A673 (cell line): ENCODE data around the gene FRY. TPM values are rescaled to one million over a fixed set of nuclear protein-coding genes. Genes with fewer than 3 reads are reported as not detected.

Source experiments
- BruUV-seq: library from RNA; stranded (reverse); fragments of 400-500 nt; replicated peaks from 2 replicates; lab custom pipeline; 2021; lab: Mats Ljungman, UMichigan
- CTCF ChIA-PET: fragments of 300-600 bp; sonication (Branson Sonifier 250); formaldehyde crosslinking; loops from one replicate; lab custom pipeline; 2022; ENCODE audit warnings: antibody characterized with exemption; lab: Charles Lee
- POLR2A ChIA-PET: fragments of 300-600 bp; sonication (Branson Sonifier 250); formaldehyde crosslinking; loops from one replicate; lab custom pipeline; 2022; ENCODE audit warnings: antibody characterized with exemption; ENCODE audit not compliant: low non-redundant PET; lab: Charles Lee
- DNase-seq: peaks from one replicate; pipeline ENCODE4 v3.0.0-alpha.2; 2015; ENCODE audit warnings: low spot score
- H3K27ac ChIP-seq: fragments of 200-600 bp; sonication (generic); 2 replicates; pipeline ENCODE4 v1.5.1; 2016; ENCODE audit warnings: mixed run types, low read depth, mild to moderate bottlenecking, mixed read lengths, antibody characterized with exemption, low read length; ENCODE audit not compliant: poor library complexity, severe bottlenecking
- H3K27me3 ChIP-seq: fragments of 200-600 bp; sonication (generic); replicated peaks from 2 replicates; pipeline ENCODE4 v1.6.1; 2017; ENCODE audit warnings: mixed run types, low read depth, mild to moderate bottlenecking, mixed read lengths, antibody characterized with exemption, low read length; ENCODE audit not compliant: insufficient read depth, poor library complexity
- H3K36me3 ChIP-seq: fragments of 200-600 bp; sonication (generic); 2 replicates; pipeline ENCODE4 v1.6.1; 2016; ENCODE audit warnings: mixed run types, mild to moderate bottlenecking, mixed read lengths, antibody characterized with exemption, low read length; ENCODE audit not compliant: insufficient read depth, poor library complexity, severe bottlenecking
- H3K4me1 ChIP-seq: fragments of 200-600 bp; sonication (generic); 2 replicates; pipeline ENCODE4 v1.6.1; 2017; ENCODE audit warnings: mixed run types, mild to moderate bottlenecking, mixed read lengths, antibody characterized with exemption, low read length; ENCODE audit not compliant: insufficient read depth, poor library complexity, severe bottlenecking
- H3K4me3 ChIP-seq: fragments of 200-600 bp; sonication (generic); 2 replicates; pipeline ENCODE4 v1.5.1; 2016; ENCODE audit warnings: low read depth, mixed run types, mild to moderate bottlenecking, mixed read lengths, low read length; ENCODE audit not compliant: poor library complexity, severe bottlenecking
- H3K9me3 ChIP-seq: fragments of 200-600 bp; sonication (generic); 2 replicates; pipeline ENCODE4 v1.6.1; 2016; ENCODE audit warnings: mixed run types, low read depth, mild to moderate bottlenecking, mixed read lengths, antibody characterized with exemption, low read length; ENCODE audit not compliant: poor library complexity, severe bottlenecking
- EZH2 ChIP-seq: fragments of 200-600 bp; sonication (generic); IDR thresholded peaks from 2 replicates; pipeline ENCODE4 v1.6.1; 2017; ENCODE audit warnings: borderline replicate concordance, low read depth, mild to moderate bottlenecking, mixed read lengths, antibody characterized with exemption, low read length; ENCODE audit not compliant: poor library complexity, severe bottlenecking
- intact Hi-C: fragments of 100-400 bp; cut with micrococcal nuclease; formaldehyde crosslinking; loops from one replicate; pipeline ENCODE4 v1.10.0; 2022; ENCODE audit not compliant: unreplicated experiment
- total RNA-seq: library from RNA; stranded (reverse); gene quantifications from 2 replicates; pipeline ENCODE4 v1.2.3, GENCODE V29; 2021
- TF ChIP-seq, protein P1 (sequence below): fragments of 300-800, 200-600 bp; sonication (generic); conservative IDR thresholded peaks from 2 replicates; pipeline ENCODE4 v1.5.1; 2017; ENCODE audit warnings: low read depth, mild to moderate bottlenecking, antibody characterized with exemption, low read length, moderate library complexity, mixed read lengths

FRY gene
- total RNA-seq, 1 experiment from 2014 or later = 0.58 TPM

- intact Hi-C loops = no loop called here
Measured at GRCh38 chr13:32243695-32244094, 212.1 kb downstream of the FRY start.

DNA sequence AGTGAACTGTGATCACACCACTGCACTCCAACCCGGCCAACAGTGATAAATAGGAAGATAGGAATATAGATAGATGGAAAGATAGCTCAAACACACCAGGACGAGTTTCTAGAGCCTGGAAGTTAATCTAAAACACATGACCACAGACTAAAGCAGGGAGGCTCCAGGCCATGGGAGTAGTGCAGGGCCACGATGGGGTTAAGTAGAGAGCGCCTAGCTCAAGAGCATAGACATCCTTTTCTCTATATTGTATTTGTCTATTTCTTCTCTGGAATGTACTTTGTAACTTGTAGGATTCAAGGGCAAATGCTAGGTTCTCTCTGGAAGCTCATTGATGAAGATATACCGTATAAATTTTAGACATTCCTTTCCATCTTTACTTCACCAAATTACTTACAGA lies 214.0 kb downstream of the FRY start:
- H3K4me3 ChIP-seq = no peak overlapping the region
- H3K36me3 ChIP-seq = no peaks in the 10 kb centered on the region
- ChIA-PET CTCF (interaction anchor here (1.2 kb wide), 1 partner anchor 64 kb away, joined by 3 read pairs; no protein-coding TSS in a partner anchor), POLR2A (no interaction called here)
- no peaks in the 10 kb centered on the region for H3K27me3 ChIP-seq
- intact Hi-C loops = no loop called here
- no TSS peak for BruUV-seq
- H3K4me1 ChIP-seq = no peaks in the 10 kb centered on the region
- no peak for DNase-seq
- no peak overlapping the region for H3K27ac ChIP-seq
- no peak for TF ChIP-seq EZH2
- H3K9me3 ChIP-seq = no peaks in the 10 kb centered on the region

More at GRCh38 chr13:32243695-32244094, 212.1 kb downstream of the FRY start:
- Histone ChIP-seq H3K9me3 (no peaks in the 10 kb centered on the region), H3K36me3 (no peaks in the 10 kb centered on the region), H3K27me3 (no peaks in the 10 kb centered on the region), H3K4me3 (no peak overlapping the region), H3K4me1 (no peaks in the 10 kb centered on the region), H3K27ac (no peak overlapping the region)
- TF ChIP-seq, protein P1, sequence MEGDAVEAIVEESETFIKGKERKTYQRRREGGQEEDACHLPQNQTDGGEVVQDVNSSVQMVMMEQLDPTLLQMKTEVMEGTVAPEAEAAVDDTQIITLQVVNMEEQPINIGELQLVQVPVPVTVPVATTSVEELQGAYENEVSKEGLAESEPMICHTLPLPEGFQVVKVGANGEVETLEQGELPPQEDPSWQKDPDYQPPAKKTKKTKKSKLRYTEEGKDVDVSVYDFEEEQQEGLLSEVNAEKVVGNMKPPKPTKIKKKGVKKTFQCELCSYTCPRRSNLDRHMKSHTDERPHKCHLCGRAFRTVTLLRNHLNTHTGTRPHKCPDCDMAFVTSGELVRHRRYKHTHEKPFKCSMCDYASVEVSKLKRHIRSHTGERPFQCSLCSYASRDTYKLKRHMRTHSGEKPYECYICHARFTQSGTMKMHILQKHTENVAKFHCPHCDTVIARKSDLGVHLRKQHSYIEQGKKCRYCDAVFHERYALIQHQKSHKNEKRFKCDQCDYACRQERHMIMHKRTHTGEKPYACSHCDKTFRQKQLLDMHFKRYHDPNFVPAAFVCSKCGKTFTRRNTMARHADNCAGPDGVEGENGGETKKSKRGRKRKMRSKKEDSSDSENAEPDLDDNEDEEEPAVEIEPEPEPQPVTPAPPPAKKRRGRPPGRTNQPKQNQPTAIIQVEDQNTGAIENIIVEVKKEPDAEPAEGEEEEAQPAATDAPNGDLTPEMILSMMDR = no peak
- no peak for TF ChIP-seq EZH2
- DNase-seq = no peak
- BruUV-seq = no TSS peak
- ChIA-PET CTCF (no interaction called here), POLR2A (no interaction called here)

DNA sequence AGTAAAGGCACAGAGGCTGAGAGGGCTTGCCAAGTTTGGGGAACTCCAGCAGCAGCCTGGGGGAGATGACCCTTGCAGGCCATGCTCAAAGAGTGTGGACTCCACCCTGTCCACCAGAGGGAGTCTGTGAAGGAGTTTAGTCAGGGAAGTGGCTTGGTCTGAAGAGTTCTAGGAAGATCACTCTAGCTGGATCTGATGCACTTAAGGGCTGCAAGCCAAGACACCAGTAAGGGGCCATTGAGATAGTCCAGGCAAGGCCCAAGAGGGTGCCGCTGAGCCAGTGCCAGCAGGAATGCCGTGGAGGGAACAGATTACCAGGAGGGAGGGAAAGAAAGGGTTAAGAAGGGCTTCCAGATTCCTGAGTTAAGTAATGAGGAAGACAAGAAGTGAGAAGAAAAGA lies 214.9 kb downstream of the FRY start:
- ChIA-PET POLR2A (no interaction called here), CTCF (no interaction called here)
- no peak for TF ChIP-seq EZH2
- TF ChIP-seq, protein P1 = peak; percentile 72
- Histone ChIP-seq H3K27me3 (no peaks in the 10 kb centered on the region), H3K4me1 (no peaks in the 10 kb centered on the region), H3K9me3 (no peaks in the 10 kb centered on the region), H3K4me3 (no peak overlapping the region), H3K36me3 (no peaks in the 10 kb centered on the region), H3K27ac (no peak overlapping the region)
- intact Hi-C loops = loop anchor here (2.0 kb wide), 1 partner anchor 64 kb away; no protein-coding TSS in a partner anchor
- no TSS peak for BruUV-seq
- DNase-seq = peak; percentile 82

DNA sequence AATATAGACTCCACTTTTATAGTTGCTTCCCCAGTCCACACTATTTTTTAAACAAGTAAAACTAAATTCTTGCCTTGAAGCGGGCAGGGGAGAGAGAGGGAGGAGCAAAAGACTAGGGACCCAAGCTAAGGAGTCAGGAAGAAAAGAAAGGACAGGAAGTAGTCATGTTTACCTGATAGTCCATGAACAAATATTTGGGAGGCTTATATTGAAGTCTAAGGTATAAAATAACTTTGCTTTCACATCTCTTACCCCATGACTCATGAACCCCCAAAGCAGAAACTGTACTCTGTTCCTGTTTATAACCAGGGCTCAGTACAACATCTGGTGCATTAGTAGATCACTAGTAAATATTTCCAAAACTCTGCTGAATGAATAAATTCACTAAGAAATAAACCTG lies 216.3 kb downstream of the FRY start:
- no peak for DNase-seq
- Histone ChIP-seq H3K9me3 (no peaks in the 10 kb centered on the region), H3K27me3 (no peaks in the 10 kb centered on the region), H3K4me1 (no peaks in the 10 kb centered on the region), H3K4me3 (no peak overlapping the region), H3K27ac (no peak overlapping the region), H3K36me3 (no peaks in the 10 kb centered on the region)
- intact Hi-C loops = loop anchor here (2.0 kb wide), 1 partner anchor 63 kb away; no protein-coding TSS in a partner anchor
- TF ChIP-seq, protein P1 = no peak
- no TSS peak for BruUV-seq
- ChIA-PET CTCF (no interaction called here), POLR2A (no interaction called here)
